Stimulated activated CD8-positive, alpha-beta memory T cell treated with anti-CD3 and anti-CD28 coated beads, Interleukin-4, amount 100 ng/mL, for 48 hours (primary cell): ENCODE results near the gene SERPINA1.
"Not testable (repeated sequence)": the region's sequence is repeated elsewhere in the genome, so short reads cannot be mapped to it uniquely, and the experiment has no call there.

ENCODE experiments used
- DNase-seq: peaks from one replicate; pipeline ENCODE4 v3.0.0-alpha.2; 2020

SERPINA1 gene

GRCh38 chr14:94388384-94389103, at the start of gene SERPINA1:
SERPINA1 (minus strand) TSS chr14:94388602; CDS start chr14:94383237, 5,365 bp downstream.
- no peak for DNase-seq

GRCh38 chr14:94428610-94429009, 40.2 kb upstream of the SERPINA1 start:
- DNase-seq, result no peak

GRCh38 chr14:94427016-94427613, 38.7 kb upstream of the SERPINA1 start:
- no peak for DNase-seq

GRCh38 chr14:94426526-94426925, 38.1 kb upstream of the SERPINA1 start:
- DNase-seq, result no peak

- no peak for DNase-seq
Measured at GRCh38 chr14:94424371-94424770, 36.0 kb upstream of the SERPINA1 start.

- DNase-seq, result peak; percentile 81
Measured at GRCh38 chr14:94423453-94424056, 35.2 kb upstream of the SERPINA1 start.

- no peak for DNase-seq
Measured at GRCh38 chr14:94421316-94421715, 32.9 kb upstream of the SERPINA1 start.

GRCh38 chr14:94417497-94418205, 29.2 kb upstream of the SERPINA1 start:
- DNase-seq, result not testable (repeated sequence)

- DNase-seq, result no peak
Measured at GRCh38 chr14:94412671-94413638, 24.6 kb upstream of the SERPINA1 start.

- no peak for DNase-seq
Measured at GRCh38 chr14:94411638-94412037, 23.2 kb upstream of the SERPINA1 start.

GRCh38 chr14:94409430-94409829, 21.0 kb upstream of the SERPINA1 start:
- DNase-seq, result not testable (repeated sequence)

- DNase-seq, result no peak
Measured at GRCh38 chr14:94408546-94409095, 20.2 kb upstream of the SERPINA1 start.

- DNase-seq, result no peak
Measured at GRCh38 chr14:94407906-94408305, 19.5 kb upstream of the SERPINA1 start.

GRCh38 chr14:94406910-94407309, 18.5 kb upstream of the SERPINA1 start:
- DNase-seq, result no peak

- DNase-seq, result no peak
Measured at GRCh38 chr14:94405486-94405885, 17.1 kb upstream of the SERPINA1 start.

- DNase-seq, result no peak
Measured at GRCh38 chr14:94404561-94404960, 16.2 kb upstream of the SERPINA1 start.

GRCh38 chr14:94403312-94403932, 15.0 kb upstream of the SERPINA1 start:
- no peak for DNase-seq

- no peak for DNase-seq
Measured at GRCh38 chr14:94401083-94401482, 12.7 kb upstream of the SERPINA1 start.

GRCh38 chr14:94400422-94400841, 12.0 kb upstream of the SERPINA1 start:
- no peak for DNase-seq

- no peak for DNase-seq
Measured at GRCh38 chr14:94398536-94398935, 10.1 kb upstream of the SERPINA1 start.

- no peak for DNase-seq
Measured at GRCh38 chr14:94398182-94398479, 9.7 kb upstream of the SERPINA1 start.
